T-cell (primary cell): Measurements from ENCODE around the gene CCDC7. TPM values are rescaled to one million over a fixed set of nuclear protein-coding genes. Genes with fewer than 3 reads are reported as not detected.

Experiments
- total RNA-seq, 35 experiments: library from RNA in 6 of 35; stranded (reverse) in 6 of 35; fragments of 120-200 nt in 1 of 35; gene quantifications; one replicate each; pipeline versions ENCODE4 v1.2.1 to v1.2.4 and lab custom pipeline; 2013 to 2026

Gene CCDC7
- total RNA-seq, 5 donors from 2014 or later (not counting 1 experiment from before 2014, with no cell fraction given) = 48.1 to 74.6 (median 62.1) TPM

Other genes with a start within 250 kb of the CCDC7 start
- 100 to 1,000 TPM in 3 of 5 donors, 10 to 100 TPM in 2; 88.0 to 161 (median 101) TPM for gene EPC1, start 99.0 kb upstream of the CCDC7 start, total RNA-seq